DMS79 (cell line): ENCODE data around the gene PXMP4.

ENCODE experiments used
- DNase-seq: peaks from one replicate; lab custom pipeline; 2025; lab: John Stamatoyannopoulos, UW

The PXMP4 gene

GRCh38 chr20:33684533-33685327 is 35.4 kb downstream of the PXMP4 start:
- DNase-seq: no peak

- DNase-seq: no peak
Measured at GRCh38 chr20:33681728-33682353, 38.3 kb downstream of the PXMP4 start.

GRCh38 chr20:33681288-33681687 is 38.8 kb downstream of the PXMP4 start:
- no peak for DNase-seq

GRCh38 chr20:33680686-33681085 is 39.4 kb downstream of the PXMP4 start:
- no peak for DNase-seq

GRCh38 chr20:33679758-33680485 is 40.2 kb downstream of the PXMP4 start:
- DNase-seq: no peak

- DNase-seq: no peak
Measured at GRCh38 chr20:33677991-33678702, 42.0 kb downstream of the PXMP4 start.

- no peak for DNase-seq
Measured at GRCh38 chr20:33676652-33677645, 43.2 kb downstream of the PXMP4 start.

GRCh38 chr20:33676121-33676520 is 44.0 kb downstream of the PXMP4 start:
- no peak for DNase-seq

GRCh38 chr20:33675136-33675959 is 44.8 kb downstream of the PXMP4 start:
- DNase-seq: no peak

GRCh38 chr20:33674294-33675135 is 45.6 kb downstream of the PXMP4 start, which contains the start of gene NECAB3:
Gene NECAB3 (minus strand): TSS chr20:33674428. CDS start chr20:33674352, 76 bp downstream.
- DNase-seq: no peak

GRCh38 chr20:33673410-33674293 is 46.5 kb downstream of the PXMP4 start:
- no peak for DNase-seq

- DNase-seq: no peak
Measured at GRCh38 chr20:33673114-33673409, 47.0 kb downstream of the PXMP4 start.

GRCh38 chr20:33672426-33673113 is 47.5 kb downstream of the PXMP4 start:
- no peak for DNase-seq

GRCh38 chr20:33671573-33672288 is 48.4 kb downstream of the PXMP4 start:
- no peak for DNase-seq

GRCh38 chr20:33670715-33671499 is 49.2 kb downstream of the PXMP4 start:
- DNase-seq: no peak
